ENCODE data around the gene KCNJ10.

KCNJ10 gene

DNA sequence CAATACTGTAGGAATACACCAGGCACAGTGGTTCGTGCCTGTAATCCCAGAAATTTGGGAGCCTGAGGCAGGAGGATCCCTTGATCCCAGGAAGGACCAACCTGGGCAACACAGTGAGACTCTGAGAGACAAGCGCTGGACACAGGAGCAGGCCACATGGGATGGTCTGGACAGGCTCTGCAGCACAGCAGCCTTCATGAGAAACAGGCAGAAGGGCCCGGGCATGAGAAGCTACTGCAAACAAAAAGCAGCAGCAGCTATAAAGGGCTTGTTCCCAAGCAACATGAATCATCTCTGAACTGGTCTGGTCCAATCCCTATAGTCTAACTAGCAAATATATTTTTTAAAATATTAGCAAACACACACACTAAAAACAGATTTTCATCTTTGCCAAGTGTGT is 80.4 kb downstream of the KCNJ10 start:
- H3K79me2 ChIP-seq (ENCODE audit: insufficient read depth, low read length), result no peaks in the 10 kb centered on the region
- H3K27me3 ChIP-seq (ENCODE audit: low read length), result no peaks in the 10 kb centered on the region
- no peaks in the 10 kb centered on the region for H3F3A ChIP-seq (ENCODE audit: insufficient read depth)
- no peaks in the 10 kb centered on the region for H3K9me2 ChIP-seq (replicated peaks; ENCODE audit: insufficient read depth, low read length)
- no peaks in the 10 kb centered on the region for H4K20me1 ChIP-seq (ENCODE audit: low read depth, low read length)
- no peak overlapping the region for H2AFZ ChIP-seq (ENCODE audit: low read depth, low read length, severe bottlenecking)
- no peak overlapping the region for H3K4me3 ChIP-seq (ENCODE audit: insufficient read depth, low read length, poor library complexity, severe bottlenecking)
- H3K36me3 ChIP-seq (ENCODE audit: low read length), result no peaks in the 10 kb centered on the region
- no peak overlapping the region for H3K9ac ChIP-seq (ENCODE audit: low read length)
- H3K9me3 ChIP-seq (ENCODE audit: insufficient read depth, low read length), result no peaks in the 10 kb centered on the region
- H3K27ac ChIP-seq (ENCODE audit: low read depth, low read length), result no peak overlapping the region
- H3K4me2 ChIP-seq (ENCODE audit: low read depth, low read length, poor library complexity, severe bottlenecking), result no peak overlapping the region
- TF ChIP-seq, protein P1, sequence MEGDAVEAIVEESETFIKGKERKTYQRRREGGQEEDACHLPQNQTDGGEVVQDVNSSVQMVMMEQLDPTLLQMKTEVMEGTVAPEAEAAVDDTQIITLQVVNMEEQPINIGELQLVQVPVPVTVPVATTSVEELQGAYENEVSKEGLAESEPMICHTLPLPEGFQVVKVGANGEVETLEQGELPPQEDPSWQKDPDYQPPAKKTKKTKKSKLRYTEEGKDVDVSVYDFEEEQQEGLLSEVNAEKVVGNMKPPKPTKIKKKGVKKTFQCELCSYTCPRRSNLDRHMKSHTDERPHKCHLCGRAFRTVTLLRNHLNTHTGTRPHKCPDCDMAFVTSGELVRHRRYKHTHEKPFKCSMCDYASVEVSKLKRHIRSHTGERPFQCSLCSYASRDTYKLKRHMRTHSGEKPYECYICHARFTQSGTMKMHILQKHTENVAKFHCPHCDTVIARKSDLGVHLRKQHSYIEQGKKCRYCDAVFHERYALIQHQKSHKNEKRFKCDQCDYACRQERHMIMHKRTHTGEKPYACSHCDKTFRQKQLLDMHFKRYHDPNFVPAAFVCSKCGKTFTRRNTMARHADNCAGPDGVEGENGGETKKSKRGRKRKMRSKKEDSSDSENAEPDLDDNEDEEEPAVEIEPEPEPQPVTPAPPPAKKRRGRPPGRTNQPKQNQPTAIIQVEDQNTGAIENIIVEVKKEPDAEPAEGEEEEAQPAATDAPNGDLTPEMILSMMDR (IDR thresholded peaks at IDR 0.05; ENCODE audit: insufficient read depth, low read length, poor library complexity, severe bottlenecking), result no peak
- no peak for TF ChIP-seq EZH2phosphoT487 (conservative IDR thresholded peaks at IDR 0.05; ENCODE audit: low read length)

DNA sequence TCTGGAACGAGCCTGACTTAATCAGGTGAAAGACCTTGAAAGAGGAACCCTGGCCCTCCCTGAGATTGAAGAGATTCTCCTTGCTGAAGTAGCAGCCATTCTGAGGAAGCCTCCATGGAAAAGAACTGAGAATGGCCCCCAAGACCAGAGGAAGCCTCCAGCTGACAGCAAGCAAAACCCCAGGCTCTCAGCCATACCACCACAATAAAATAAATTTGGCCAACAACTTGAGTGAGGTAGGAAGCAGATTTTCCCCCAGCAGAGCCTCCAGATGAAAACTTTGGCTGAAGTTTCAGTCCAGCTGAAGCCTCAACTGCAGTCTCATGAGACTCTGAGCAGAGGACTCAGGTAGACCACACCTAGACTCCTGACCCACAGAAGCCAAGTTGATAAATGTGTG is 82.0 kb downstream of the KCNJ10 start:
- Histone ChIP-seq H3K9me3 (ENCODE audit: insufficient read depth, low read length) (no peaks in the 10 kb centered on the region), H3K4me3 (ENCODE audit: insufficient read depth, low read length, poor library complexity, severe bottlenecking) (no peak overlapping the region), H2AFZ (ENCODE audit: low read depth, low read length, severe bottlenecking) (no peak overlapping the region), H3K36me3 (ENCODE audit: low read length) (no peaks in the 10 kb centered on the region), H3K9me2 (replicated peaks; ENCODE audit: insufficient read depth, low read length) (no peaks in the 10 kb centered on the region), H4K20me1 (ENCODE audit: low read depth, low read length) (no peaks in the 10 kb centered on the region), H3K4me2 (ENCODE audit: low read depth, low read length, poor library complexity, severe bottlenecking) (no peak overlapping the region), H3K9ac (ENCODE audit: low read length) (no peak overlapping the region), H3K27me3 (ENCODE audit: low read length) (no peaks in the 10 kb centered on the region), H3K79me2 (ENCODE audit: insufficient read depth, low read length) (no peaks in the 10 kb centered on the region), H3K27ac (ENCODE audit: low read depth, low read length) (no peak overlapping the region), H3F3A (ENCODE audit: insufficient read depth) (no peaks in the 10 kb centered on the region)
- TF ChIP-seq EZH2phosphoT487 (conservative IDR thresholded peaks at IDR 0.05; ENCODE audit: low read length), result no peak
- TF ChIP-seq, protein P1 (IDR thresholded peaks at IDR 0.05; ENCODE audit: insufficient read depth, low read length, poor library complexity, severe bottlenecking), result no peak

DNA sequence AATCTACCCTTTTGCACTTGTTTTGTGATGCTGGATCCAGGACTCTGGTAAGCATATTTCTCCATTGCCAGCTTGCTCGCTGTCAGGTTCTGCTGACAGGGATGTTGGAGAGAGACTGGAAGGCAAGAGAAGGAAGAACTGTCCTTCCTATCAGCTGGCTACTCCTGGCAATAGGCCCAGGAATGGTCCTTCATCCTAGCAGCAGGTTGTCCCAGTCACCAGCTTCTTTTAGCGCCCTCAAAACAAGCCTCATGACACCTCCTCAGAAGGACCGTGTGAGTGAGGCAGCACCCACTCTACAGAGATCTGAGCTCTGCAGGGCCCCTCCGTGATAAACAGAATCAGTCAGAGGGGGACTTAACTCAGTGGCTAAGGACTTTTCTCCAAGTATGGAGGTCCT is 82.8 kb downstream of the KCNJ10 start:
- H3K9me2 ChIP-seq (replicated peaks; ENCODE audit: insufficient read depth, low read length), result no peaks in the 10 kb centered on the region
- H3K79me2 ChIP-seq (ENCODE audit: insufficient read depth, low read length), result no peaks in the 10 kb centered on the region
- no peak for TF ChIP-seq EZH2phosphoT487 (conservative IDR thresholded peaks at IDR 0.05; ENCODE audit: low read length)
- TF ChIP-seq, protein P1 (IDR thresholded peaks at IDR 0.05; ENCODE audit: insufficient read depth, low read length, poor library complexity, severe bottlenecking), result no peak
- no peak overlapping the region for H3K4me3 ChIP-seq (ENCODE audit: insufficient read depth, low read length, poor library complexity, severe bottlenecking)
- no peak overlapping the region for H3K4me2 ChIP-seq (ENCODE audit: low read depth, low read length, poor library complexity, severe bottlenecking)
- H2AFZ ChIP-seq (ENCODE audit: low read depth, low read length, severe bottlenecking), result no peak overlapping the region
- H4K20me1 ChIP-seq (ENCODE audit: low read depth, low read length), result no peaks in the 10 kb centered on the region
- no peak overlapping the region for H3K27ac ChIP-seq (ENCODE audit: low read depth, low read length)
- no peaks in the 10 kb centered on the region for H3K27me3 ChIP-seq (ENCODE audit: low read length)
- H3K36me3 ChIP-seq (ENCODE audit: low read length), result no peaks in the 10 kb centered on the region
- no peaks in the 10 kb centered on the region for H3F3A ChIP-seq (ENCODE audit: insufficient read depth)
- H3K9ac ChIP-seq (ENCODE audit: low read length), result no peak overlapping the region
- H3K9me3 ChIP-seq (ENCODE audit: insufficient read depth, low read length), result no peaks in the 10 kb centered on the region
